HepG2 (cell line): Measurements from ENCODE around the gene ZDBF2. TPM values are rescaled to one million over a fixed set of nuclear protein-coding genes. Genes with fewer than 3 reads are reported as not detected.
A peak's percentile ranks its signal among the peaks of the same experiment; 100 is the strongest.

Experiments used
- BORCS8-MEF2B ChIP-seq: sonication (generic); formaldehyde crosslinking; IDR thresholded peaks from 2 replicates; pipeline ENCODE4 v1.8.0; 2022; ENCODE audit warnings: mild to moderate bottlenecking, missing genetic modification reagents
- CBX2 ChIP-seq, 2 experiments: fragments of 200-600 bp in 1 of 2; sonication (generic); formaldehyde crosslinking in 1 of 2; IDR thresholded peaks; 2 replicates each; pipeline versions ENCODE4 v1.7.0 to v1.8.1; 2018 to 2022; ENCODE audit warnings: low read depth in 2 of 2, low read length in 1 of 2, mild to moderate bottlenecking in 1 of 2, missing genetic modification reagents in 1 of 2
- HDAC1 ChIP-seq: sonication (generic); formaldehyde crosslinking; IDR thresholded peaks from 2 replicates; pipeline ENCODE4 v1.5.1; 2020; ENCODE audit warnings: mild to moderate bottlenecking, missing genetic modification reagents
- KAT8 ChIP-seq: IDR thresholded peaks from 2 replicates; pipeline ENCODE4 v1.6.1; 2016; ENCODE audit warnings: missing genetic modification reagents, missing compliant biosample characterization
- KDM5B ChIP-seq: sonication (generic); formaldehyde crosslinking; IDR thresholded peaks from 2 replicates; pipeline ENCODE4 v1.4.0; 2020; ENCODE audit warnings: missing genetic modification reagents, mild to moderate bottlenecking, borderline replicate concordance
- KLF16 ChIP-seq, 2 experiments: sonication (generic) in 1 of 2; formaldehyde crosslinking in 1 of 2; IDR thresholded peaks; 2 replicates each; pipeline versions ENCODE4 v1.6.1 to v1.8.0; 2016 to 2023; ENCODE audit warnings: missing genetic modification reagents in 2 of 2, missing compliant biosample characterization in 1 of 2
- RBM39 ChIP-seq: fragments of 200-400 bp; formaldehyde crosslinking; IDR thresholded peaks from one replicate; pipeline ENCODE4 v1.6.1; 2018; ENCODE audit warnings: antibody characterized with exemption, mild to moderate bottlenecking, low read depth, low read length; ENCODE audit not compliant: poor library complexity, severe bottlenecking
- SRSF4 ChIP-seq: fragments of 200-400 bp; formaldehyde crosslinking; IDR thresholded peaks from one replicate; pipeline ENCODE4 v1.6.1; 2018; ENCODE audit warnings: mild to moderate bottlenecking, low read depth, low read length, moderate library complexity; ENCODE audit not compliant: poor library complexity, severe bottlenecking
- TCF12 ChIP-seq, 2 experiments: fragments of 450-650 bp in 1 of 2; sonication (generic) in 1 of 2; formaldehyde crosslinking in 1 of 2; IDR thresholded peaks; 2 replicates each; pipeline versions ENCODE4 v1.6.1 to v1.8.0; 2017 to 2022; ENCODE audit warnings: antibody characterized with exemption in 1 of 2, mild to moderate bottlenecking in 1 of 2, missing genetic modification reagents in 1 of 2, moderate library complexity in 1 of 2
- ZEB1 ChIP-seq: IDR thresholded peaks from 2 replicates; pipeline ENCODE4 v1.6.1; 2012; ENCODE audit warnings: mild to moderate bottlenecking, low read depth, inconsistent platforms; ENCODE audit not compliant: insufficient replicate concordance
- ZFP62 ChIP-seq: sonication (generic); formaldehyde crosslinking; IDR thresholded peaks from 2 replicates; pipeline ENCODE4 v1.4.0; 2020; ENCODE audit warnings: missing genetic modification reagents
- ZNF264 ChIP-seq: sonication (generic); formaldehyde crosslinking; IDR thresholded peaks from 2 replicates; pipeline ENCODE4 v1.4.0; 2020; ENCODE audit warnings: missing genetic modification reagents
- ZNF777 ChIP-seq: sonication (generic); formaldehyde crosslinking; IDR thresholded peaks from 2 replicates; pipeline ENCODE4 v1.4.0; 2020; ENCODE audit warnings: missing genetic modification reagents
- ZNF790 ChIP-seq: sonication (generic); formaldehyde crosslinking; IDR thresholded peaks from 2 replicates; pipeline ENCODE4 v1.8.0; 2022; ENCODE audit warnings: missing genetic modification reagents, mild to moderate bottlenecking, borderline replicate concordance
- ZSCAN31 ChIP-seq: sonication (generic); formaldehyde crosslinking; IDR thresholded peaks from 2 replicates; pipeline ENCODE4 v1.5.0; 2020; ENCODE audit warnings: low read depth, mild to moderate bottlenecking, missing genetic modification reagents
- polyA plus RNA-seq, 8 experiments: library from polyadenylated mRNA; depleted of rRNA in 3 of 8; stranded (reverse) in 7 of 8; unstranded in 1 of 8; fragments of >200 nt; fragmentation: Illumina TruSeq in 4 of 8; extraction: Trizol in 4 of 8; gene quantifications; 2 replicates each; pipeline versions ENCODE4 v1.2.1 to v1.2.3, GENCODE V29; 2011 to 2016; ENCODE audit warnings: low read depth in 4 of 8, missing spikeins in 1 of 8, mixed read lengths in 1 of 8; ENCODE audit not compliant: insufficient read depth in 1 of 8
- total RNA-seq, 5 experiments: library from RNA; depleted of rRNA; stranded (reverse); fragments of >200 nt; fragmentation: Illumina TruSeq; extraction: Trizol; gene quantifications; 2 replicates each; pipeline ENCODE4 v1.2.3, GENCODE V29; 2016; ENCODE audit warnings: low read depth in 1 of 5
- TF ChIP-seq, protein P1 (sequence below): sonication (generic); formaldehyde crosslinking; IDR thresholded peaks from 2 replicates; pipeline ENCODE4 v1.4.0; 2020; ENCODE audit warnings: missing genetic modification reagents
- TF ChIP-seq, protein P2 (sequence below): sonication (generic); formaldehyde crosslinking; conservative IDR thresholded peaks from 2 replicates; pipeline ENCODE4 v1.4.0; 2020; ENCODE audit warnings: missing genetic modification reagents
- TF ChIP-seq, protein P3 (sequence below): sonication (generic); formaldehyde crosslinking; IDR thresholded peaks from 2 replicates; pipeline ENCODE4 v1.5.0; 2020; ENCODE audit warnings: mild to moderate bottlenecking, missing genetic modification reagents
- TF ChIP-seq, protein P4 (sequence below), 2 experiments: fragments of 450-650 bp in 1 of 2; sonication (generic) in 1 of 2; formaldehyde crosslinking; IDR thresholded peaks; 2 replicates each; pipeline versions ENCODE4 v1.5.0 to v1.8.0; 2020 to 2022; ENCODE audit warnings: mild to moderate bottlenecking in 1 of 2, missing genetic modification reagents in 1 of 2

Gene ZDBF2
- total and polyA plus RNA-seq, 2 of the 13 experiments (the other 11 are each of a cell fraction or from before 2014, with no cell fraction given): 1.5 to 2.0 TPM

DNA sequence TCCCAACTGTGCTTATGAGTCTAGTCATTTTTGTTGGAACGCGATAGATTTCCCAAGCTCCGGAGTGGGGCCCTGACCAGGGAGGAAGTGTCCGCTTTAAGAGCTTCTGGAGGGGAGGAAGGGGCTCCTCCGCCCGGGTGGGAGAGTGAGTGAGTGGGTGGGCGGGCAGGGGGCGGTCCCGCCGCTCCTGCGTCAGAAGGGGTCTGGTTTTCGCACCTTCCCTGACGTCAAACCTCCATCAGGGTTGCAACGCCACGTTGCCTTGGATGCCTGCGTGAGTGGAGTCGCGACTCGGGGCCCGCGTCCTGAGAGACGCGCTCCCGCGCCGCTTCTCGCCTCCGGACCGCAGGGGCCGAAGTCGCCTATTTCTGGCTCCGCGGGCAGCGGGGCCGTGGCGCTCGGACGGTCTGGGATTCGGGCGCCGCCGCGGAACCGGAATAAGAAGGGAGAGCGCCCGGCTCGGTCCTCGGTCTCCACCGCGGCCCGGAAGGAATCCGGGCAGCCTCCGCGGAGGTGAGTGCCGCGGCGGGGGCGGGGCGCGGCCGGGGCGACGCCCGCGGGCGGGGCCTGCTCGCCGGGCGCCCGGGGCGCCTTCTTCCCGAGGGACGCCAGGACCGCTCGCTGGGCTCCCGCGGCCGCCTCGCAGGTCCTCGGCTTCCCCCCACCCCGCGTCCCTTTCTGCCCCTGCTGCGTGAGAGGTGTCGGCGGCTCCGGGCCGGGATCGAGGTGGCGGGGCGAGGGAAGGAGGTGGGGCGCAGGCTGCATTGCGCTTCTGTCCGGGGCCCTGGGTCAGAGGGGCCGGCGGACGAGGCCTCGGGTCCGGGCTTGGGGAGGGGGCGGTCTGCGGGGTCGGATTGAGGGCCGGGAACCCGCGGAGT, at the start of gene ZDBF2 (continued):
- TF ChIP-seq ZNF264 (CRISPR knock-in tag) (no peak), TCF12 (IDR thresholded peaks at IDR 0.05) (no peak), TCF12 (CRISPR knock-in tag; IDR thresholded peaks at IDR 0.05) (no peak), HDAC1 (CRISPR knock-in tag) (peak; percentile 33; the same call in 1 of the 2 replicates), ZSCAN31 (CRISPR knock-in tag) (peak; percentile 81; the same call in 1 of the 2 replicates), ZNF777 (CRISPR knock-in tag) (no peak; the same call in 1 of the 2 replicates), BORCS8-MEF2B (no peak), KLF16 (CRISPR knock-in tag; IDR thresholded peaks at IDR 0.05) (peak in 1 of 2 experiments; percentile 54; a peak in 1 of 4 replicates), SRSF4 (no peak), ZNF790 (CRISPR knock-in tag) (0 out of 2 replicates have a peak, but pooled peaks have one; percentile 26), KAT8 (CRISPR knock-in tag) (0 out of 2 replicates have a peak, but pooled peaks have one; percentile 34), KDM5B (CRISPR knock-in tag) (peak; percentile 58; the same call in 1 of the 2 replicates), CBX2 (IDR thresholded peaks at IDR 0.05; ENCODE audit: low read depth, low read length) (no peak), CBX2 (CRISPR knock-in tag; IDR thresholded peaks at IDR 0.05; ENCODE audit: low read depth) (peak; percentile 89), ZFP62 (no peak), ZEB1 (no peak), RBM39 (peak; percentile 31)
- TF ChIP-seq, protein P1, sequence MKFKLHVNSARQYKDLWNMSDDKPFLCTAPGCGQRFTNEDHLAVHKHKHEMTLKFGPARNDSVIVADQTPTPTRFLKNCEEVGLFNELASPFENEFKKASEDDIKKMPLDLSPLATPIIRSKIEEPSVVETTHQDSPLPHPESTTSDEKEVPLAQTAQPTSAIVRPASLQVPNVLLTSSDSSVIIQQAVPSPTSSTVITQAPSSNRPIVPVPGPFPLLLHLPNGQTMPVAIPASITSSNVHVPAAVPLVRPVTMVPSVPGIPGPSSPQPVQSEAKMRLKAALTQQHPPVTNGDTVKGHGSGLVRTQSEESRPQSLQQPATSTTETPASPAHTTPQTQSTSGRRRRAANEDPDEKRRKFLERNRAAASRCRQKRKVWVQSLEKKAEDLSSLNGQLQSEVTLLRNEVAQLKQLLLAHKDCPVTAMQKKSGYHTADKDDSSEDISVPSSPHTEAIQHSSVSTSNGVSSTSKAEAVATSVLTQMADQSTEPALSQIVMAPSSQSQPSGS (CRISPR knock-in tag): no peak
- TF ChIP-seq, protein P2, sequence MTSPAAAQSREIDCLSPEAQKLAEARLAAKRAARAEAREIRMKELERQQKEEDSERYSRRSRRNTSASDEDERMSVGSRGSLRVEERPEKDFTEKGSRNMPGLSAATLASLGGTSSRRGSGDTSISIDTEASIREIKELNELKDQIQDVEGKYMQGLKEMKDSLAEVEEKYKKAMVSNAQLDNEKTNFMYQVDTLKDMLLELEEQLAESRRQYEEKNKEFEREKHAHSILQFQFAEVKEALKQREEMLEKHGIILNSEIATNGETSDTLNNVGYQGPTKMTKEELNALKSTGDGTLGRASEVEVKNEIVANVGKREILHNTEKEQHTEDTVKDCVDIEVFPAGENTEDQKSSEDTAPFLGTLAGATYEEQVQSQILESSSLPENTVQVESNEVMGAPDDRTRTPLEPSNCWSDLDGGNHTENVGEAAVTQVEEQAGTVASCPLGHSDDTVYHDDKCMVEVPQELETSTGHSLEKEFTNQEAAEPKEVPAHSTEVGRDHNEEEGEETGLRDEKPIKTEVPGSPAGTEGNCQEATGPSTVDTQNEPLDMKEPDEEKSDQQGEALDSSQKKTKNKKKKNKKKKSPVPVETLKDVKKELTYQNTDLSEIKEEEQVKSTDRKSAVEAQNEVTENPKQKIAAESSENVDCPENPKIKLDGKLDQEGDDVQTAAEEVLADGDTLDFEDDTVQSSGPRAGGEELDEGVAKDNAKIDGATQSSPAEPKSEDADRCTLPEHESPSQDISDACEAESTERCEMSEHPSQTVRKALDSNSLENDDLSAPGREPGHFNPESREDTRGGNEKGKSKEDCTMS (CRISPR knock-in tag): no peak
- TF ChIP-seq, protein P3, sequence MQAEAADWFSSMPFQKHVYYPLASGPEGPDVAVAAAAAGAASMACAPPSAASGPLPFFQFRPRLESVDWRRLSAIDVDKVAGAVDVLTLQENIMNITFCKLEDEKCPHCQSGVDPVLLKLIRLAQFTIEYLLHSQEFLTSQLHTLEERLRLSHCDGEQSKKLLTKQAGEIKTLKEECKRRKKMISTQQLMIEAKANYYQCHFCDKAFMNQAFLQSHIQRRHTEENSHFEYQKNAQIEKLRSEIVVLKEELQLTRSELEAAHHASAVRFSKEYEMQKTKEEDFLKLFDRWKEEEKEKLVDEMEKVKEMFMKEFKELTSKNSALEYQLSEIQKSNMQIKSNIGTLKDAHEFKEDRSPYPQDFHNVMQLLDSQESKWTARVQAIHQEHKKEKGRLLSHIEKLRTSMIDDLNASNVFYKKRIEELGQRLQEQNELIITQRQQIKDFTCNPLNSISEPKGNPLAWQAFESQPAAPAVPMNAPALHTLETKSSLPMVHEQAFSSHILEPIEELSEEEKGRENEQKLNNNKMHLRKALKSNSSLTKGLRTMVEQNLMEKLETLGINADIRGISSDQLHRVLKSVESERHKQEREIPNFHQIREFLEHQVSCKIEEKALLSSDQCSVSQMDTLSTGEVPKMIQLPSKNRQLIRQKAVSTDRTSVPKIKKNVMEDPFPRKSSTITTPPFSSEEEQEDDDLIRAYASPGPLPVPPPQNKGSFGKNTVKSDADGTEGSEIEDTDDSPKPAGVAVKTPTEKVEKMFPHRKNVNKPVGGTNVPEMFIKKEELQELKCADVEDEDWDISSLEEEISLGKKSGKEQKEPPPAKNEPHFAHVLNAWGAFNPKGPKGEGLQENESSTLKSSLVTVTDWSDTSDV: no peak
- TF ChIP-seq, protein P4, sequence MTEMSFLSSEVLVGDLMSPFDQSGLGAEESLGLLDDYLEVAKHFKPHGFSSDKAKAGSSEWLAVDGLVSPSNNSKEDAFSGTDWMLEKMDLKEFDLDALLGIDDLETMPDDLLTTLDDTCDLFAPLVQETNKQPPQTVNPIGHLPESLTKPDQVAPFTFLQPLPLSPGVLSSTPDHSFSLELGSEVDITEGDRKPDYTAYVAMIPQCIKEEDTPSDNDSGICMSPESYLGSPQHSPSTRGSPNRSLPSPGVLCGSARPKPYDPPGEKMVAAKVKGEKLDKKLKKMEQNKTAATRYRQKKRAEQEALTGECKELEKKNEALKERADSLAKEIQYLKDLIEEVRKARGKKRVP (CRISPR knock-in tag; IDR thresholded peaks at IDR 0.05): 0 out of 4 replicates have a peak, but pooled peaks of 1 of the 2 experiments have one; percentile 10
